Measurements from ENCODE around the gene BCL2. TPM values are rescaled to one million over a fixed set of nuclear protein-coding genes. Genes with fewer than 3 reads are reported as not detected.

BCL2 gene
- total RNA-seq, 1 donor from 2014 or later = 9.3 TPM

DNA sequence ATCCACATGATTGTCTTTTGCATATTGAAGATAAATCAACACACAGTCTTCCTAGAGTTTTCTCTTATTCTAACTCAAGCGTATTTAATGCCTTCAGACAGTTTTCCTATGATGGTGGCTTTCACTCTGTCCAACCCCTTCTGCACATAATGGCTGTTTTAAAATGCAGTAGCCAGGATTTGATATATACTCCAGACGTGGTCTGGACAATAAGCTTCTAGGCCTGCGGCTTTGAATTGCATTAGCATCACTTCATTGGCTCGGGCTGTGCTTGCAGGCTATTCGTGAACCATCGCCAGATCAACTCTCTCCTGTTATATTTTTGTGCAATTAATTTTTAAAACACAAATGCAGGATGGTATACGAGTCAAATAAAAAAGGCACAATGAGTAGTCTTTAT, 235.3 kb downstream of the BCL2 start:
- H3K27ac Mint-ChIP-seq = no peak overlapping the region
- no peak for DNase-seq (ENCODE audit: low spot score in 2 of 2, unreplicated experiment in 2 of 2)
- H3K36me3 Mint-ChIP-seq = peaks cover 5% of the 10 kb centered on the region
- peaks cover 18% of the 10 kb centered on the region for H3K4me1 Mint-ChIP-seq
- H3K4me3 Mint-ChIP-seq = no peak overlapping the region
- TF ChIP-seq CTCF (IDR thresholded peaks at IDR 0.05; ENCODE audit: unreplicated experiment) = no peak
- H3K27me3 Mint-ChIP-seq (ENCODE audit: low read depth) = no peaks in the 10 kb centered on the region
- H3K9me3 Mint-ChIP-seq = peaks cover 10% of the 10 kb centered on the region

GRCh38 chr18:63083555-63083954, 236.0 kb downstream of the BCL2 start:
- H3K9me3 Mint-ChIP-seq = peaks cover 10% of the 10 kb centered on the region
- H3K36me3 Mint-ChIP-seq = peaks cover 5% of the 10 kb centered on the region
- H3K27me3 Mint-ChIP-seq (ENCODE audit: low read depth) = no peaks in the 10 kb centered on the region
- no peak for DNase-seq (ENCODE audit: low spot score in 2 of 2, unreplicated experiment in 2 of 2)
- no peak for TF ChIP-seq CTCF (IDR thresholded peaks at IDR 0.05; ENCODE audit: unreplicated experiment)
- no peak overlapping the region for H3K27ac Mint-ChIP-seq
- H3K4me3 Mint-ChIP-seq = no peak overlapping the region
- peaks cover 16% of the 10 kb centered on the region for H3K4me1 Mint-ChIP-seq

GRCh38 chr18:63083020-63083531, 236.5 kb downstream of the BCL2 start:
- Mint-ChIP-seq H3K36me3 (peaks cover 5% of the 10 kb centered on the region), H3K27ac (no peak overlapping the region), H3K4me3 (no peak overlapping the region), H3K27me3 (ENCODE audit: low read depth) (no peaks in the 10 kb centered on the region), H3K9me3 (peaks cover 15% of the 10 kb centered on the region), H3K4me1 (peaks cover 12% of the 10 kb centered on the region)
- DNase-seq (ENCODE audit: low spot score in 2 of 2, unreplicated experiment in 2 of 2) = no peak
- no peak for TF ChIP-seq CTCF (IDR thresholded peaks at IDR 0.05; ENCODE audit: unreplicated experiment)

DNA sequence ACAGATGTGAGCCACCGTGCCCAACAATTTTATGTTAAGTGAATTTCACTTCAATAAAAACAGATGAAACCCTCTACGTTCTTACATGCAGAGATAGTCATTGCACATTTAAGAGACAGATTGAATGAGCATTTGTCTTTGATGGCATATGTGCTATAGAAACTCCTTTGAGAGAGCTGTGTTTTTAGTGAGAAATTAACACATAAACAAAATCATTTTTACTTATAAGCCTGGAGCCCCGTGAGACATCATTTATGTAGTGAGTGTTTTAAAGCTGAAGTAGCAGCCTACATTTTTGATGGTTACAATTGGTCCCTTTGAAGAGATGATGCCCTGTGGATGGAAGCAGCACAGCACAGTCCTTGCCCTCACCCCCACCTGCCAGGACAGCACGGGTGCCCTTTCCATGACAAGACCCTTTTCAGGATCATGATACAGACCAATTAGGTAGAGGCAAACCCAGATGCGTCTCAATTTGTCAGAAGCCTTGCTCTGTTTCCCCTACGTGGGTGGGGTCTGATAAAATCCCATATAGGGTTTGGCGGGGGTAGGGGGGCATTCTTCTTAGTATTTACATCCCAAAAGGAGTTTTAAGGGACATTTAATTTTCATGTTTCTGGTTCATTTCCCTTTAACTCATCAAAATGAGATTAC, 237.1 kb downstream of the BCL2 start:
- Mint-ChIP-seq H3K27me3 (ENCODE audit: low read depth) (no peaks in the 10 kb centered on the region), H3K4me1 (peaks cover 6% of the 10 kb centered on the region), H3K9me3 (peaks cover 16% of the 10 kb centered on the region), H3K4me3 (no peak overlapping the region), H3K36me3 (peaks cover 5% of the 10 kb centered on the region), H3K27ac (no peak overlapping the region)
- DNase-seq (ENCODE audit: low spot score in 2 of 2, unreplicated experiment in 2 of 2) = no peak
- TF ChIP-seq CTCF (IDR thresholded peaks at IDR 0.05; ENCODE audit: unreplicated experiment) = no peak

GRCh38 chr18:63079114-63079513, 240.5 kb downstream of the BCL2 start:
- H3K4me1 Mint-ChIP-seq = peaks cover 16% of the 10 kb centered on the region
- no peak for DNase-seq (ENCODE audit: low spot score in 2 of 2, unreplicated experiment in 2 of 2)
- no peaks in the 10 kb centered on the region for H3K27me3 Mint-ChIP-seq (ENCODE audit: low read depth)
- no peak overlapping the region for H3K4me3 Mint-ChIP-seq
- peaks cover 16% of the 10 kb centered on the region for H3K9me3 Mint-ChIP-seq
- H3K36me3 Mint-ChIP-seq = peaks cover 5% of the 10 kb centered on the region
- TF ChIP-seq CTCF (IDR thresholded peaks at IDR 0.05; ENCODE audit: unreplicated experiment) = no peak
- no peak overlapping the region for H3K27ac Mint-ChIP-seq

Measured in mesothelial cell of epicardium (in vitro differentiated cells).